ENCODE measurements around the gene PTGES. TPM values are rescaled to one million over a fixed set of nuclear protein-coding genes. Genes with fewer than 3 reads are reported as not detected.
A peak's percentile ranks its signal among the peaks of the same experiment; 100 is the strongest.

PTGES gene
- total RNA-seq, 1 experiment from 2014 or later, result 2.4 TPM

DNA sequence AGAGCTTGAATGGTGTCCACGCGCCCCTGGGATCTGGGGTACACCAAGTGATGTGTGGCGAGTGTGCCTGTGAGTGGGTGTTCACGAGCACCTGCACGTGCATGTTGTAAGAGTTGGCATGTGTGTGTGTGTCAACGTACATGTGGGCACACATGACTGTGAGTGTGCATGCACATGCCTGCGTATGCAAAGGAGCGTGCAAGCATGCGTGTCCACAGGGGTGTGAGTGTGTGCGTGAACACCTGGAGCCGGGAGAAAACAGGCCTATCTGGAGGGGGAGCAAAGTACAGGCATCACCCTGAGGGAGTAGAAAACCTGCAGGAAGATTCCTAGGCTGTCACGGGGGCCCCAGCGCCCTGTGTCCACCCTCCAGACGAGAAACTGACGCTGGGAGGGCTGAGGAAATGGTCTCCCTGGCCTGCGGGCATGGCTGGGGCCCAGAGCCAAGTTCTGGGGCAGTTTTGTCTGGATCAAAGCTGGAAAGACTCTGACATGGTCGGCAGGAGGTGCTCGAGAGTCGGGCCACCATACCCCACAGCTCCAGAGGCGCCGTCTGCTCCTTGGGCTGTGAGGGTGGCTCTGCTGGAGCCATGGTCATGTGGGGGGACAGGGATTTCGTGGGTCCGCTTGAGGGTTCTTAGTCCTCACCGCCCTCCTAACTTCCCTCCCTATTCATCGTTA, 31.8 kb downstream of the PTGES start:
- Histone ChIP-seq H2AK5ac (ENCODE audit: insufficient read length, low read length) (no peak overlapping the region), H2BK20ac (ENCODE audit: low read depth, low read length, poor library complexity, severe bottlenecking) (no peak overlapping the region), H2BK15ac (ENCODE audit: low read depth, low read length) (no peak overlapping the region), H3K4ac (ENCODE audit: low read depth, low read length) (no peak overlapping the region), H3K27me3 (ENCODE audit: insufficient read depth, low read length) (no peaks in the 10 kb centered on the region), H3K27ac (ENCODE audit: insufficient read length, low read depth, low read length) (no peak overlapping the region), H3K14ac (ENCODE audit: insufficient read depth, low read length) (no peak overlapping the region), H3K4me2 (ENCODE audit: insufficient read depth, insufficient read length, low read length) (no peak overlapping the region), H3K4me1 (ENCODE audit: insufficient read depth, low read length) (no peaks in the 10 kb centered on the region), H3K9me3 (ENCODE audit: control insufficient read depth, low read depth, low read length) (no peaks in the 10 kb centered on the region), H3K18ac (ENCODE audit: insufficient read length, low read depth, low read length) (no peak overlapping the region), H4K91ac (ENCODE audit: insufficient read length, low read depth, low read length) (no peak overlapping the region), H3T11ph (ENCODE audit: low read length) (no peak overlapping the region), H3K23me2 (ENCODE audit: insufficient read length, low read depth, low read length, poor library complexity, severe bottlenecking) (no peaks in the 10 kb centered on the region), H4K5ac (ENCODE audit: insufficient read length, low read depth, low read length) (no peak overlapping the region), H2BK120ac (ENCODE audit: low read depth, low read length, poor library complexity, severe bottlenecking) (no peak overlapping the region), H3K56ac (ENCODE audit: insufficient read length, low read depth, low read length) (no peak overlapping the region), H4K20me1 (ENCODE audit: control insufficient read depth, insufficient read depth, insufficient read length) (peaks cover 4% of the 10 kb centered on the region), H3K79me1 (ENCODE audit: insufficient read depth, low read depth, low read length, poor library complexity, severe bottlenecking) (no peaks in the 10 kb centered on the region), H3K9ac (ENCODE audit: extremely low read depth, insufficient read length, low read length) (no peak overlapping the region), H2BK5ac (ENCODE audit: insufficient read length, low read length) (no peak overlapping the region), H2BK12ac (ENCODE audit: insufficient read length, low read depth, low read length) (no peak overlapping the region), H4K8ac (replicated peaks; ENCODE audit: insufficient read length, low read depth, low read length) (no peak overlapping the region), H3K79me2 (ENCODE audit: insufficient read depth, low read length) (no peaks in the 10 kb centered on the region), H3K23ac (ENCODE audit: insufficient read length, low read depth, low read length) (no peak overlapping the region), H2AFZ (ENCODE audit: low read length) (no peak overlapping the region)
- Mint-ChIP-seq H3K9me3 (no peaks in the 10 kb centered on the region), H3K4me3 (no peak overlapping the region), H3K27me3 (ENCODE audit: low read depth) (peaks cover 2% of the 10 kb centered on the region), H3K27ac (peak overlapping the region in 1 of 3 experiments; percentile 73; a peak in 1 of 7 replicates), H3K36me3 (ENCODE audit: insufficient read depth in 1 of 3, low read depth in 3 of 3) (no peaks in the 10 kb centered on the region), H3K4me1 (peaks cover 4 to 9% of the 10 kb centered on the region in 2 experiments; a peak in 3 of 4 replicates)
- TF ChIP-seq, protein P1, sequence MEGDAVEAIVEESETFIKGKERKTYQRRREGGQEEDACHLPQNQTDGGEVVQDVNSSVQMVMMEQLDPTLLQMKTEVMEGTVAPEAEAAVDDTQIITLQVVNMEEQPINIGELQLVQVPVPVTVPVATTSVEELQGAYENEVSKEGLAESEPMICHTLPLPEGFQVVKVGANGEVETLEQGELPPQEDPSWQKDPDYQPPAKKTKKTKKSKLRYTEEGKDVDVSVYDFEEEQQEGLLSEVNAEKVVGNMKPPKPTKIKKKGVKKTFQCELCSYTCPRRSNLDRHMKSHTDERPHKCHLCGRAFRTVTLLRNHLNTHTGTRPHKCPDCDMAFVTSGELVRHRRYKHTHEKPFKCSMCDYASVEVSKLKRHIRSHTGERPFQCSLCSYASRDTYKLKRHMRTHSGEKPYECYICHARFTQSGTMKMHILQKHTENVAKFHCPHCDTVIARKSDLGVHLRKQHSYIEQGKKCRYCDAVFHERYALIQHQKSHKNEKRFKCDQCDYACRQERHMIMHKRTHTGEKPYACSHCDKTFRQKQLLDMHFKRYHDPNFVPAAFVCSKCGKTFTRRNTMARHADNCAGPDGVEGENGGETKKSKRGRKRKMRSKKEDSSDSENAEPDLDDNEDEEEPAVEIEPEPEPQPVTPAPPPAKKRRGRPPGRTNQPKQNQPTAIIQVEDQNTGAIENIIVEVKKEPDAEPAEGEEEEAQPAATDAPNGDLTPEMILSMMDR (conservative IDR thresholded peaks at IDR 0.05), result 0 out of 3 replicates have a peak, but pooled peaks have one; percentile 1
- WGBS (ENCODE audit: extremely low coverage, insufficient read length, low lambda C conversion rate), result no CpG with 5 or more reads among the region's 25 CpGs
- DNase-seq, result peak; percentile 36

Measured in H9 (cell line).